Nephron (organoid): ENCODE results near the gene ZNF740.
A peak's percentile ranks its signal among the peaks of the same experiment; 100 is the strongest.

Experiments used
- H3K27ac Mint-ChIP-seq, 3 experiments: 2 replicates each; pipeline ENCODE4 v1.8.0; 2020; ENCODE audit warnings: mixed read lengths in 3 of 3, mild to moderate bottlenecking in 2 of 3, moderate library complexity in 1 of 3
- H3K27me3 Mint-ChIP-seq: 2 replicates; pipeline ENCODE4 v1.8.0; 2021; ENCODE audit warnings: low read depth, mild to moderate bottlenecking, moderate library complexity, mixed read lengths
- H3K36me3 Mint-ChIP-seq: 2 replicates; pipeline ENCODE4 v1.8.0; 2020; ENCODE audit warnings: low read depth, mixed read lengths
- H3K4me1 Mint-ChIP-seq: 2 replicates; pipeline ENCODE4 v1.8.0; 2020; ENCODE audit warnings: mixed read lengths
- H3K4me3 Mint-ChIP-seq, 3 experiments: 2 replicates each; pipeline ENCODE4 v1.8.0; 2020; ENCODE audit warnings: mild to moderate bottlenecking in 3 of 3, mixed read lengths in 3 of 3, moderate library complexity in 2 of 3
- H3K9me3 Mint-ChIP-seq: 2 replicates; pipeline ENCODE4 v1.8.0; 2020; ENCODE audit warnings: mixed read lengths
- TF ChIP-seq, protein P1 (sequence below), 3 experiments: fragments of 200-600 bp; sonication (generic); IDR thresholded peaks; one replicate each; pipeline ENCODE4 v1.5.0; 2021; ENCODE audit warnings: antibody characterized with exemption in 3 of 3; ENCODE audit not compliant: unreplicated experiment in 3 of 3

ZNF740 gene

DNA sequence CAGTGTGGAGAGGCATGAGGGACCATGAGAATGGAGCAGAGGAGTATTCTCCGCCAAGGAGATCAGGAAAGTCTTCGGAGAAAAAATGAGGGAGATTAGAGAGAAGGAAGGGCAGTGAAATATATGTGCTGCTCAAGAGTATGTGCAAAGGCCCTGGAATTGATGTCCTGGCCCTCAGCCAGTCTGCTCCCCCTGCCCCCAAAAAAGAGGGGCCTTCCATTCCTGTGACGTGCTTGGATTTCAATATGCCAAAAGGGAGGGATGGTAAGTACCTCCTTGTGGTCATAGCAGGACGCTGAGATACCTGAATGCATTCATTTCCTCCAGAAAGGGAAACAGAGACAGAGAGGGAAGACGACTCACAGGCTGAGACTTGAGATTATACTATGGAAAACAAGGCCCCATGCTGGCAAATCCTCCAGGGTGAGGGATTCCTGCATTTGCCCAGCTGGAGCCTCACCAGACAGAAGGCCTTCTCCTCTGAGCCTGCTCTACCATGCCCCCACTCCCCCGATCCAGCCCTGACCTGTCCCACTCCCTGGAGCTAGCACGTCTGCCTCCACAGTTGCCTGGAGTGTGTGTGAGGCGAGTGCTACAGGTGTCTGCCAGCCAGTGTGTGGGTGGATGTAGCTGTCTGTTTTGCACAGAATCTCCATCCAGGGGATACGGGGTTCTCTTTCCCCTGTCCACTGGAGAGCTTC lies 55.4 kb downstream of the ZNF740 start:
- Mint-ChIP-seq H3K27me3 (peaks cover 22% of the 10 kb centered on the region), H3K4me3 (no peak overlapping the region), H3K27ac (peak overlapping the region in 2 of 3 experiments; percentile 35 to 66), H3K9me3 (no peaks in the 10 kb centered on the region), H3K4me1 (peaks cover 49% of the 10 kb centered on the region), H3K36me3 (no peaks in the 10 kb centered on the region)
- TF ChIP-seq, protein P1, sequence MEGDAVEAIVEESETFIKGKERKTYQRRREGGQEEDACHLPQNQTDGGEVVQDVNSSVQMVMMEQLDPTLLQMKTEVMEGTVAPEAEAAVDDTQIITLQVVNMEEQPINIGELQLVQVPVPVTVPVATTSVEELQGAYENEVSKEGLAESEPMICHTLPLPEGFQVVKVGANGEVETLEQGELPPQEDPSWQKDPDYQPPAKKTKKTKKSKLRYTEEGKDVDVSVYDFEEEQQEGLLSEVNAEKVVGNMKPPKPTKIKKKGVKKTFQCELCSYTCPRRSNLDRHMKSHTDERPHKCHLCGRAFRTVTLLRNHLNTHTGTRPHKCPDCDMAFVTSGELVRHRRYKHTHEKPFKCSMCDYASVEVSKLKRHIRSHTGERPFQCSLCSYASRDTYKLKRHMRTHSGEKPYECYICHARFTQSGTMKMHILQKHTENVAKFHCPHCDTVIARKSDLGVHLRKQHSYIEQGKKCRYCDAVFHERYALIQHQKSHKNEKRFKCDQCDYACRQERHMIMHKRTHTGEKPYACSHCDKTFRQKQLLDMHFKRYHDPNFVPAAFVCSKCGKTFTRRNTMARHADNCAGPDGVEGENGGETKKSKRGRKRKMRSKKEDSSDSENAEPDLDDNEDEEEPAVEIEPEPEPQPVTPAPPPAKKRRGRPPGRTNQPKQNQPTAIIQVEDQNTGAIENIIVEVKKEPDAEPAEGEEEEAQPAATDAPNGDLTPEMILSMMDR (IDR thresholded peaks at IDR 0.05; ENCODE audit: unreplicated experiment in 3 of 3) = no peak

DNA sequence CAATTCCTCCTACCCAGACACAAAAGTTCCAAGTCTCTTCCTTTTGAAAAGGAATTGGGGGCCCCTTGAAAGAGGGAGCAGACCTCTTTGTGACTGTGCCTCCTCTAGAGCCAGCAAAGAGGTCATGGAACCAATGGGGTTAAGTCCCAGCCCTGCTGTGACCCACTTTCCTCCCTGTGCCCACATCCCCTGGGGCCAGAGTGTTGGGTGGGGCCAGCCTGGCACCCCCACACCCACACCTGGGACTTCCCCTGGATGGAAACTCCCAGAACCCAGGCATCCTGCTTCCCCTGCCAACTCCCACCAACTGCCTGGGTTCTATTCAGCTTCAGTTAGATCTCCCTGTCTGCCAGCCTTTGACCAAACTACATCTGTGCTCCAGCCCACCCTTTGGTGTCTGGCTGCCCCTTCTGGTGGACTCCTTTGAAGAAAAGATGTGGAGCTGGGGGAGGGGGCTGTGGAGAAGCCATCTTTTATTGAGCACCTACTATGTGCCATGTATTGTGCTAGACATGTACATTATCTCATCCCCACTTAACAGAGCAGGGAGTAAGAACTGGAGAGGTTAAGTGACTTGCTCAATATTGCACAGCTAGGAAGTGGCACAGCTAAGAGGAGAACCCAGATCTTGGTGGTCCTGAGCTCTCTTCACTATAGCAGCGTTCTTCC lies 56.1 kb downstream of the ZNF740 start:
- Mint-ChIP-seq H3K36me3 (no peaks in the 10 kb centered on the region), H3K4me3 (no peak overlapping the region), H3K27me3 (peaks cover 22% of the 10 kb centered on the region), H3K27ac (peak overlapping the region in 1 of 3 experiments; percentile 35), H3K4me1 (peaks cover 47% of the 10 kb centered on the region), H3K9me3 (no peaks in the 10 kb centered on the region)
- TF ChIP-seq, protein P1 (IDR thresholded peaks at IDR 0.05; ENCODE audit: unreplicated experiment in 3 of 3) = no peak

DNA sequence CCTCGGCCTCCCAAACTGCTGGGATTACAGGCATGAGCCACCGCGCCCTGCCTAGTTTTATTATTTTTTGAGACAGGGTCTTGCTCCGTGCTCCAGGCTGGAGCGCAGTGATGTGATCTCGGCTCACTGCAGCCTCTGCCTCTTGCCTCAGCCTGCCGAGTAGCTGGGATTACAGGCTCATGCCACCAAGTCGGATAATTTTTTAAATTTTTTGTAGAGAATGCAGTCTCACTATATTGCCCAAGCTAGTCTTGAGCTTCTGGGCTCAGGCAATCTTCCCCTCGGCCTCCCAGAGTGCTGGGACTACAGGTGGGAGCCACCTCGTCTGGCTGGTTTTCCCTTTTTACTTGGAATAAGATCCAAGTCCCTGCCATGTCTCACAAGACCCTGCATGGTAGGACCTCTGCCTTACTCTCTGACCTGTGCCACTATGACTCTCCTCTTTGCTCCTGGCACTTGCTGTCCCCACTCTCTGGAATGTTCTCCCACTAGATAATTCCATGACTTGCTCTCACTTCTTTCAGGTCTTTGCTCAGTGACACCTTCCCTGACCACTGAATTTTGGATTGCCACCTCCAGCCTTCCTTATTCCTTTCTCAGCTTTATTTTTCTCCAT lies 59.2 kb downstream of the ZNF740 start:
- H3K27me3 Mint-ChIP-seq = peaks cover 18% of the 10 kb centered on the region
- H3K9me3 Mint-ChIP-seq = no peaks in the 10 kb centered on the region

DNA sequence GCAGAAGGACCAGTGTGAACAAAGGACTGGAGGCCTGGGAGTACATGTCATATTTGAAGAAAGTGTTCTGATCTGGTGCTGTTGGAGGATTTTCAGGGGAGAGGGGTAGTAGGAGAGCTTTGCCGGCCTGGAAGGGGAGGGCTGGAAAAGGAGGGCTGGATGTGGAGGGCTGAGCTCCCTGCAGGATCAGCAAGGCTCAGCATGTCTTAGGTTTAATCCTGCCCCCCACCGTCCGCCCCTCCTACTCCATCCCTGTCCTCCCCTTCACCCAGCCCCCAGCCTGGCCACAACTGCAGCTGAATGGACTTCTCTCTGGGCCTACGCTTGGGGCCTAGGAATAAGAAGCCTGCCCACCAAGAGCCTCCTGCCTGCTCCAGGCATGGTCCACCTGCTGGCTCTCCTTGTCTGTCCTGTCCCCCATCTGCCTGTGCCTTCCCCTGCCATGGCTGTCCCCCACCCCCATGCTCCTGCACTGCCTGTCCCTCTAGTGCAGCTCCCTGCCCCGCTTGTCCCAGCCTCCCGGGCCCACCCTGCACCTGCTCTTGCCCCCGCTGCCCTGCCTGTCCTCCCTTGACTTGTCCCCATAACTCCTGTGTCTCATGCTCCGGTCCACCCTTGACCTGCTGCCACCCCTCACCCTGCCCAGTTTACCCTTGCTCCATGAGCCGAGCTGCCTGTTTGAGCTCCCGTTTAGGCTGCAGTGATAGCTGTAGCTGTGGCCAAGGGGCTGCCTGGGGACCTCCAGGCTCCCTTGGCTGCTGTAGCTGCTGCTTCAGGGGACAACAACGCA lies 61.3 kb downstream of the ZNF740 start:
- peaks cover 8% of the 10 kb centered on the region for H3K27me3 Mint-ChIP-seq
- TF ChIP-seq, protein P1 (IDR thresholded peaks at IDR 0.05; ENCODE audit: unreplicated experiment in 3 of 3) = no peak
- H3K4me1 Mint-ChIP-seq = peaks cover 11% of the 10 kb centered on the region
- no peaks in the 10 kb centered on the region for H3K36me3 Mint-ChIP-seq
- H3K4me3 Mint-ChIP-seq = no peak overlapping the region
- H3K27ac Mint-ChIP-seq = peak overlapping the region in 2 of 3 experiments; percentile 19 to 22
- no peaks in the 10 kb centered on the region for H3K9me3 Mint-ChIP-seq

More for the DNA sequence above, 59.2 kb downstream of the ZNF740 start:
- Mint-ChIP-seq H3K4me3 (no peak overlapping the region), H3K27ac (peak overlapping the region in 1 of 3 experiments; percentile 38), H3K36me3 (no peaks in the 10 kb centered on the region), H3K4me1 (peaks cover 26% of the 10 kb centered on the region)
- TF ChIP-seq, protein P1 (IDR thresholded peaks at IDR 0.05; ENCODE audit: unreplicated experiment in 3 of 3) = no peak

DNA sequence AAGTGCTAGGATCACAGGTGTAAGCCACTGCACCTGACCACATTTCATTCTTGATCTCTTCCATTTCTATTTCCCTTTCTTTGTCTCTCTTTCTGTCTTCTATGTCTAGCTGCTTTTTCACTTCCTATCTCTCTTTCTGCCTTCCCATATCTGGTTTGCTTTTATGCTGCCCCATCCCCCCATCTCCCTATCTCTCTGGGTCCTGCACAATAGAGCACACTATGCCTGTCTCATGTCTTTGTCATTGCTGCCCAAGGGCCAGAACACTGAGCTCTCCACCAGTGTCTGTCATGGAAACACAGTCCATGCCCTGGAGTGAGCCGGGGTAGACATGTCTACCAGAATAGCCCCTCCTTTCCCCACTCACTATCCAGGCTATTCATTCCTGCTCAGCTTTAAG lies 63.8 kb downstream of the ZNF740 start:
- H3K9me3 Mint-ChIP-seq = no peaks in the 10 kb centered on the region
- H3K27me3 Mint-ChIP-seq = peaks cover 8% of the 10 kb centered on the region
- H3K27ac Mint-ChIP-seq = no peak overlapping the region
- peaks cover 6% of the 10 kb centered on the region for H3K4me1 Mint-ChIP-seq
- TF ChIP-seq, protein P1 (IDR thresholded peaks at IDR 0.05; ENCODE audit: unreplicated experiment in 3 of 3) = no peak
- H3K36me3 Mint-ChIP-seq = no peaks in the 10 kb centered on the region
- H3K4me3 Mint-ChIP-seq = no peak overlapping the region
